Activated CD4-positive, CD25-positive, alpha-beta regulatory T cell (primary cell): ENCODE data around the gene NPAS2.

Experiments used
- DNase-seq, 4 experiments: peaks; one replicate each; lab custom pipeline; 2025; lab: John Stamatoyannopoulos, UW

NPAS2 gene, protein sequence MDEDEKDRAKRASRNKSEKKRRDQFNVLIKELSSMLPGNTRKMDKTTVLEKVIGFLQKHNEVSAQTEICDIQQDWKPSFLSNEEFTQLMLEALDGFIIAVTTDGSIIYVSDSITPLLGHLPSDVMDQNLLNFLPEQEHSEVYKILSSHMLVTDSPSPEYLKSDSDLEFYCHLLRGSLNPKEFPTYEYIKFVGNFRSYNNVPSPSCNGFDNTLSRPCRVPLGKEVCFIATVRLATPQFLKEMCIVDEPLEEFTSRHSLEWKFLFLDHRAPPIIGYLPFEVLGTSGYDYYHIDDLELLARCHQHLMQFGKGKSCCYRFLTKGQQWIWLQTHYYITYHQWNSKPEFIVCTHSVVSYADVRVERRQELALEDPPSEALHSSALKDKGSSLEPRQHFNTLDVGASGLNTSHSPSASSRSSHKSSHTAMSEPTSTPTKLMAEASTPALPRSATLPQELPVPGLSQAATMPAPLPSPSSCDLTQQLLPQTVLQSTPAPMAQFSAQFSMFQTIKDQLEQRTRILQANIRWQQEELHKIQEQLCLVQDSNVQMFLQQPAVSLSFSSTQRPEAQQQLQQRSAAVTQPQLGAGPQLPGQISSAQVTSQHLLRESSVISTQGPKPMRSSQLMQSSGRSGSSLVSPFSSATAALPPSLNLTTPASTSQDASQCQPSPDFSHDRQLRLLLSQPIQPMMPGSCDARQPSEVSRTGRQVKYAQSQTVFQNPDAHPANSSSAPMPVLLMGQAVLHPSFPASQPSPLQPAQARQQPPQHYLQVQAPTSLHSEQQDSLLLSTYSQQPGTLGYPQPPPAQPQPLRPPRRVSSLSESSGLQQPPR

DNA sequence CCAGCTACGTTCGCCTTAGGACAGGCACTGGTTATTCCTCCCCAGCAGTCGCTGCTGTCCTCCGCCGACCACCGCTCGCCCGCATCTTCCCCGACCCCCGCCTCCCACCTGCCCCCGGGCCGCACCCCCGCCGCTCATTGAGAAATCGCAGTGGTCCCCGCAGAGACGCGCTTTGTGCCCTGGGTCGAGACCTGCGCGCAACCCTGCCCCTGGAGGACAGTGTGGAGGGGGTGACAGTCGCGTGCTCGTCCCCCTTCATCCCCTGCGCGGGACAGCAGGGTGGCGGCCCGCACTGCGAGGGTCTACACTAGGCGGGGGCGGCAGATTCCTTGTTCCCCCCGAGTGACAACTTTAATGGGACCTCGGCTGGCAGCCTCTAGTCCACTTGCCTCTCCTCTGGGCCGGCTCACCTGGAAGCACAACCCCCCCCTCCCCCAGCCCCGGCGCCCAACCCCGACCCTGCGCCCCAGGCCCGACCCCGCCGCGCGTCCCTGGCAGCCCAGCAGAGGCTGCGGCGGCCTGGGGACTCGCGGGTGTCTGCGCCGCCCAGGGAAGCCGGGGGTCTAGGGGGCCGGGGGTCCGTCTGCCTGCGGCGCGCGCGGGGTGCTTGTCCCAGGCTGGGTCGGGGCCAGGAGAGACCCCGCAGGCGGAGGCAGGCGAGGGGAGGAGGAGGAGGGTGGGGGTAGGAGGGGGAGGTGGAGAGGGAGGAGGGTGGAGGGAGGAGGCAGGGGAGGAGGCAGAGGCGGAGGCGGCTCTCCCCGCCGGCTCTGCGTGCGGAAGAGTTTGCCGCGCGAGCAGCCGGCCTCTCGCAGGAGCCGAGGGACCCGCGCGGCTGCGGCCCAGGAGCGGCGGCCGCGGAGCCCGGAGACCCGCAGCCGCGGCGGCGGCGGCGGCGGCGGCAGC, at the start of gene NPAS2:
NPAS2 (plus strand) TSS at position 770 of the 903 bp plus-strand sequence. CDS start 84,616 bp downstream, outside the sequence.
- no peak for DNase-seq

DNA sequence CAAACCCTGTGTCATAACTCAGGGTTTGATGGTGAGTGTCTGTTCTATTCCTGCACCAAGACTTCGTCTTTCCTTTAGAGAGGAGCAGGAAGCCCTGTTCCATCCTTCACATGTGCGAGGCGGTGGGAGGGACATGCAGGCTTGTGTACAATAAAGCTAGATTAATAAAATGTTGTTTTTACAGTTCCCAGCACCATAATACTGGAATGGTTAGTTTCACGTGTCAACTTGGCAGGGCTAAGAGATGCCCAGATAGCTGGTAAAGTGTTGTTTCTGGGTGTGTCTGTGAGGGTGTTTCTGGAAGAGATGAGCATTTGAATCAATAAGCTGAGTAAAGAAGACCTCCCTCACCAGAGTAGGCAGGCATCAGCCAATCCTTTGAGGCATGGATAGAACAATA, 48.8 kb upstream of the NPAS2 start:
- no peak for DNase-seq

DNA sequence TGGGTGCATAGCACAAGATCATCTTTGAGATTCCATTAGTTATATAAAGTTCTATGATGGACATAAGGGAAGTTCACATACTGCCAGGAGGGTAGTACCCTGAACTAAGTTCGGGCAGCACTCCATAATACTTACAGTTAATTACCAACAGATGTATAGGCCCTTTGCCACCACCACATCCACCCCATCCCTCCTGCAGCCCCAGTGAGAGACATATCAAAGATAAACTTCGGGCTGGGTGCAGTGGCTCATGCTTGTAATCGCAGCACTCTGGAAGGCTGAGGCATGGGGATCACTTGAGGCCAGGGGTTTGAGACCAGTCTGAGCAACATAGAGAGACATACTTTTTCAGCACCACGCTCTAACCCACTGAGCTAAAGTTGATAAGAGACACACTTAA, 46.4 kb upstream of the NPAS2 start:
- DNase-seq, result no peak

DNA sequence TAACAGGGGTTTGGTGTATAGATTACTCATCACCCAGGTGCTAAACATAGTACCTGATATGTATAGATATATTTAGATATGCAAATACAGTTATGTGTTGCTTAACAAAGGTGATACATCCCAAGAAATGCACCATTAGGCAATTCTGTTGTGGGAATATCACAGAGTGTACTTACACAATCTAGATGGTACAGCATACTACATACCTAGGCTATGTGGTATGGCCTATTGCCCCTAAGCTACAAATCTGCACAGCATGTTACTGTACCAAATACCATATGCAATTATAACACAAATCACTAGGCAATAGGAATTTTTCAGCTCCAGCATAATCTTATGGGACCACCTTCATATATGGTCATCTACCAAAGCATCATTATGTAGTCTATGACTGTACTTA, 43.5 kb upstream of the NPAS2 start:
- DNase-seq, result no peak

DNA sequence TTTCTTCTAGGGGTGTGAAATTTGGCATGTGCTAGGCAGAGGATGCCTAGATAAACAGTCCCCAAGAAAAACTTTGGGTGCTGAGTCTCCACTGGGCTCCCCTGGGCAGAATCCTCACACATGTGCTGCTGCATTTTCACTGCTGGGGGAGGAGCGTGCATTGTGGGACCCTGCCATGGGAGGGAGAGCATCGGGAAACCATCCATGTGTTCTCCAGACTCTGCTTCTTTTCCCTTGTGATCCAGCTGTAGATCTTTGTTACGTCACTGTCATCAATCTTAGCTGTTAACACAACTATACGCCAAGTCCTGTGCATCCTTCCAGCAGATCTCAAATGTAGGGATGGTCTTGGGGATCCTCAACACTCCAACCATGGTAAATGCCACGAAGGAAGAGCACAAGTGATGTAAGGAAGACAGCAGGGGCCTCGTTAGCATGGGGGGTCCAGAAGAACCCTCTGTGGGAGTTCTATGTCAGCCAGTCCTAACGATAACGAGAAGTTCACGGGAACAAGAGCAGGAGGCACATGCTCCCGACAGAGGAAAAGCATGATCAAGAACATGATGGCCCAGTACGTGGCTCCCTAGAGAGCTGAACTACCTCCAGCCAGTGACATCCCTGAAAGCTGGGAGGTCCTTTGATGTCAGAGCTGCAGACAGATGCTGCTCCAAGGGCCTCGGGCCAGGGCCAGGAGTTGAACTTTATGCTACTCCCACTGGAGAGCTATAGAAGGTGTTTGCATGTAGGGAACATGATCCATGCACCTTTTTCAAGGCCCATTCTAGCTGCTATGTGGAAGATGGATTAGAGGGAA, 41.1 kb upstream of the NPAS2 start:
- DNase-seq, result no peak

DNA sequence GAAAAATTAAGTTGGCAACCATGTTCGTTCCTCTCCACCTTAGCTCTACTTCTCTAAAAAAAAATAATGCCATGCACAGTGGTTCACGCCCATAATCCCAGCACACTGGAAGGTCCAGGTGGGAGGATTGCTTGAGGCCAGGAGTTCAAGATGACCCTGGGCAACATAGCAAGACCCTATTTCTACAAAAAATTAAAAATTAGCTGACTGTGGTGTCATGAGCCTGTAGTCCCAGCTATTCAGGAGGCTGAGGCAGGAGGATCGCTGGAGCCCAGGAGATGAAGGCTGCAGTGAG, 40.1 kb upstream of the NPAS2 start:
- DNase-seq, result no peak

DNA sequence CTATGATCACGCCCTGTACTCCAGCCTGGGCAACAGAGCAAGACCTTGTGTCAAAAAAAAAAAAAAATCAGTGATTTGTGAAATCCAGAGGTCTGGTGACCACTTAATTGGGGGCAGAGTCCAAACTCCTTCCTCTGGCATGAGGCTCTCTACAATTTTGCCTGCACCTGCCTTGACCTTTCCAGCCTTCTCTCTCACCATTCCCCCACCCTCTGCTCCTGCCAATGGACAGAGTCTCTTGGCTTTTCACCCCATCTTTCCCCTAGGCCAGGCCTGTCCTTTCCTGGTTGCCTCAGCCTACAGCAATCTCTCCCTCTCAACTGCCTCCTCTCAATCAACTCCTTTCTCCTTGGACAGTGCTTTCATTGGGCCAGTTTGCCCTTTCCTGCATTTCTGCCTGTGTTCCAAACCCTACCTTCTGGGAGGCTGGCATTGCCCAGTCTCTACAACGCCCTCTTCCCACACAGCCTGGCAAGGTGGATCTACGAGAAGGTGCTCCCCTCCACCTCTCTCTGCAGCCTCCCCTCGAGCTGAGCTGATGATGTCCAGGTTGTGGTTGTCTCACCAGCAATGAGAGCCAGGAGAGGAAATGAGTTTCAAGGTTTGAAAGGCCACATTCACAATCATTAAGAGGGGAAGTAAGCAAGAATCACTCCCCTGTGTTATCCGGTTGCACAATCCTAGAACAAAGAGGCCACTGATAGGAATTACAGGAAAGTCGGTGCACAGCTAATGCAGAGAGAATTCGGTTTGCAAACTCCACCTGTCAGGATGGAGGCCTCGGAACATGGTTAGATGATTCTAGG, 39.5 kb upstream of the NPAS2 start:
- no peak for DNase-seq

DNA sequence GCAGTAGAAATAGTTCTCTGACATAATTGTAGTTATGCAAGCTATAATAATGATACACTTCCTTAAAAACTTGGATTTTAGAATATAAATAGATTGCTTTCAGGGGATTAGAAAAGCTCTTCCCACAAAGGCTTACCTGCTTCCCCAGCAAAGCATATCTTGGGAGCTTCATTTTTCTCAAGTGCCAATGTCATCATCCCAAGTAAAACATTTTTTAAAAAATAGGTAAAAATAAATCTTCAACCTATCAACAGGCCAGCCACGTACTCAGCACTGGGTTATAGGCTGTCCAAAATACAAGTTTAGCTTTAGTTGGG, 39.0 kb upstream of the NPAS2 start:
- DNase-seq, result no peak

DNA sequence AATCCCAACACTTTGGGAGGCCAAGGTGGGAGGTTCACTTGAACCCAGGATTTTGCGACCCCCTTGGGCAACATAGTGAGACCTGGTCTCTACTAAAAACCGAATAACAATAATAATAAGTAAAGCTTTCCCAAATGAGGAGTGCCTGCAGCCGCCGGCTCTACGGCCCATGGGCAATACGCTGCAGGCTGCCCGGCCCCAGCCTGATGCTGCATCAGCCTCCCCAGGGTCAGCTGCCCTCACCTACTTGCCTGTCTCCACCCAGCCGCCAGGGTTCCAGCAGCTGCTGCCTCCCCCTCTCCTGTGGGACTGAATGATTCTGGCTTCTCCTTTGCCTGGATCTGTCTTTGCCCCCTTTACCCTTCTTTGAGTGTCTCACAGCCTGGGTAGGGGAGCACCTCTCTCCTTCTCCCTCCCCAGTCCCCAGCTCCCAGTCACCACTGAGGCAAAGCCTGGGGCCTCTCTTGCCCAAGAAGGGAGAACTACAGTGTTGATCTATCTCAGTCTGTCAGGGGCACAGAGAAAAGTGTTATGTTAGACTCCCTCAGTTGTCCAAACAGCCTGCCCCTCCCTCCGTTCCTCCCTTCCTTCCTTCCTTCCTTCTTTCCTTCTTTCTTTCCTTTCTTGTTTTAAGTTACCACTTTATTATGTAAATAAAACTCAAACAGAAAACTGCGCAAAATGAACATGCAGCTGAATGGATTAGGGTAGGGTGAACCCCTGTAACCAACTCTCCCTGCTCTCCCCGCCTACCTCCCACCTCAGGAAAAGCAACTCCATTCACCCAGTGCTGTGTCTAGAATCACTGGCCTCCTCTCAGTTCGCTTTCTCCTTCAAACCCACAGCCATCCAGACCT, 38.2 kb upstream of the NPAS2 start:
- no peak for DNase-seq

DNA sequence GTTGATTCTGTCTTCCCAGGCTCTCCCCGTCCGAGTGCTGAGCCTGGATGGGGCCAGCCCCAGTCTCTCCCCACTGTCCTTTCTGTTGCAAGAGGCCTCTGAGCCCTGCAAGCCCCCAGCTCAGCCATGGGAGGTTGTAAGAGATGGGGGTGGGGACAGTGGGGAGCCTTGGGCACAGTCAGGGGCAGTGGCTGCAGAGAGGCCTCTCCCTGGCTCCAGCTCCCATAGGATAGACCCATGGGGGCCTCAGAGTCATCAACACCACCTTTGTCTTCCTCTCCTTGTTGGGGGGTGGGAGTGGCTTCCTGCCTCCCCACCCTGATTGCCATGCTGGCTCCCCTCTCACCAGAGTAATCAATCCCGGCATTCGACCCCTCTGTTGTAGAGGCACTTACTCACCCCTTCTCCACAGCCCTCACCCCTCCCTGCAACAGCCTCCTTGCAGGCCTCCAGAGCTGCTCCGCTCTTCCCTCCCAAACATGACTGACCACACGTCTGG, 37.5 kb upstream of the NPAS2 start:
- no peak for DNase-seq

DNA sequence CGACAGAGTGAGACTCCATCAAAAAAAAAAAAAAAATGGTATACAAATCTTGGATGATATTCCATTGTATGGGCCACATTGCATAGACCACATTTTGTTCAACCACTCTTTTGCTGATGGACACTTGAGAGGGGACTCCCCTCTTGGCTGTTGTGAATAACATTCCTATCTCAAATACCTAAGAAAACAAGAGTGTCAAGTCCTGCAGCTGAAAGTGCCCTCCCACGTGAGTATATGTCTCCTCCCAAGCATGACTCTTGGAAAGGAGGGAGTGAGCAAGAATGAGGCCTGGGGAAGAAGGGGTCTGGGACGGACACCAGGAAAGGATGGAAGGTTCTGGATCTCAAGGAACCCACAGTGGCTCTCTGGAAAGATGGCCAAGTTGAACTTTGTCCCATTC, 36.0 kb upstream of the NPAS2 start:
- DNase-seq, result no peak

DNA sequence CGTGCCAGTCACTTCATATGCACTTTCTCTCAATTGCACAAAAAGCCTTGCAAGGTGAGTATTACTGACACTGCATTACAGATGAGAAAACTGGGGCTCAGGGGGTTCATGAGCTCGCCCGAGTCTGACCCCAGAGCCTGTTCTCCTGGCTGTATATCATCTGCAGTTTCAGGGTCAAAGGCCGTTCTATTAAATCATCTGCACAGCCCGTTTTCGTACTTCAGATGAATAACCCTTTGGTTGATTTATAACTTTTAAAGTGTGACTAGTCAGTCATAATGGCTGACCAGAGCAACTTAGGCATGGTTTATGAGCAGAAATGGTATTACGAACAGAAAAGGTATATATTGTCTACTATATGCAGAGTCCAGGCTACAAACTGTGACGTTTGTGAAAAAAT, 35.3 kb upstream of the NPAS2 start:
- no peak for DNase-seq

DNA sequence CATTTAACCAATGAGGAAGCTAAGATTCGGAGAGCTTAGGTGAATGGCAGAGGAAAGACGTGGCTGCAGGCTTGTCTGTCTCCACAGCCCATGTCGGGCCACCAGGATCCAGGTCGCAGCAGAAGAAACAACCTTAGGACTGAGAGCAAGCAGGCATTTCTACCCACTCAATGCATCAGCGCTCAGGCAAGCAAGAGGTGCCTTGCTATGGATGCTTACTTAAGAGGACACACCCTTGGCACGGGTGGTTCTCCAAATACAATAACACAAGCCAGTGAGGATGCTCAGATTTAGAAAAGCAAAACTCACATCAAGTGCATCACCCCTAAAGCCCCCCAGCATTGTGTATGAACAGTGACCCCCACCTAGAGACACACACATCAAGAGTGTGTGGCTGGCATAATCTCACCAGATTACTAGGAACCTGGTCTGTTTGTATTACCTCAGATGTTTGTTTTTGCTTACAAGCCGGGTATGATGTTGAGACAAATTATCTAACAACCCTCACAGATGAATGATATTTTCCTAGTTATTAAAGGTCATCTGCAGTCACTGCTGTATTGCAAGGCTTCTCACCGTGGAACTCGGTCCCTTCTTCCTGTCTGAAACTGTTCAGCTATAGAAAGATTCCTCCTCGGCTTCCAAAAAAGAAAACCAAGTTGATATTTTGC, 34.2 kb upstream of the NPAS2 start:
- no peak for DNase-seq

DNA sequence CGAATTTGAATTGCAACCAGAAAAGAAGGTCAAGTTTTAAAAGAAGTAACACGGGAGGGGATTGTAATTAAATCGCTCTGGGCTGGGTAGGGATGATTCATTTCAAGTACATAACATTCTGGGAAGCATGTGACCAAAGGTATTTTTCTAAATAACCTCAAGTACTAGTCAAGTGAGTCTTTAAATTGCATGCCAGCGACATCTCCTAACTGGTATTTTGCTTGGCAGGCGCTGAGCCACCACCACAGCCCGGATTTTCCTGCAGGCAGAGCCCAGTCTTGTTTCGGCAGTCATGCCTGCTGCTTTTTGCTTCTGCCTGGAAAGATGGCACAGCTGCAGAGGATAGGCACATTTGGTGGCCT, 33.7 kb upstream of the NPAS2 start:
- DNase-seq, result no peak

DNA sequence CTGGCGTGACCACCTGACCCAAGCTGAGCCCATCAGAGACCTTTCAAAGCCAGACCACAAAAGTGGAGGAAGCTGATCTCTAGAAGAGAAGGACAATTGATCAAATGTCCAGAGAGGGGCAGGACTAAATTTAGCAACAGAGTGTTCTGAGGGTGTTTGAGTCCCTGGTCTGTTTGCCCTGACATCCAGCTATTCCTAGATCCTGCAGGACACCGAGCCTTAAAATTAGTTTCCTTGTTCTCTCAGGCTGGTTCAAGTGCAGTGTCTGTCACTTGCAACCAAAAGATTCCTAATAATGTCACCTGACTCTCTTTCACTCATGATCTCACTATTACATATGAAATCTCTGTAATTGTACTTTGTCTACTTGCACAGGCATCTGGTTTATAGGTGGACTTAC, 33.0 kb upstream of the NPAS2 start:
- no peak for DNase-seq

DNA sequence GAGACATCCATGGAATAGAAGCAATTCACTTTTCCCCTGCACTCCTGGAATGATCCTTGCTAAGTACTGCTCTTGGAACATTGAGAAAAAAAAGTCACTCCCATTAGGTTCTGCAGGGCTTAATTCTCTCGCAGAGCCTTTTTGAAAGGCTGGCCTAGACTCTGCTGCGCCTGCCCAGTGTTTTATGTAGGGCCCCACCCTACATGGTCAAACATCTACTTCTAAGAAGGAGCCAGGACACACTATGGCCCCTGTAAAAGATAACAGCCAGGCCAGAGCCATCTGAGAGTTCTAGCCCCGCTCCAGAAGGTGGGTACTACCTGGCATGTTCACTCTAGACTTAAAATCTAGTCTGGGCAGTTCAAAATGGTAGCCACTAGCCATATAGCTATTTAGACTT, 30.6 kb upstream of the NPAS2 start:
- no peak for DNase-seq

DNA sequence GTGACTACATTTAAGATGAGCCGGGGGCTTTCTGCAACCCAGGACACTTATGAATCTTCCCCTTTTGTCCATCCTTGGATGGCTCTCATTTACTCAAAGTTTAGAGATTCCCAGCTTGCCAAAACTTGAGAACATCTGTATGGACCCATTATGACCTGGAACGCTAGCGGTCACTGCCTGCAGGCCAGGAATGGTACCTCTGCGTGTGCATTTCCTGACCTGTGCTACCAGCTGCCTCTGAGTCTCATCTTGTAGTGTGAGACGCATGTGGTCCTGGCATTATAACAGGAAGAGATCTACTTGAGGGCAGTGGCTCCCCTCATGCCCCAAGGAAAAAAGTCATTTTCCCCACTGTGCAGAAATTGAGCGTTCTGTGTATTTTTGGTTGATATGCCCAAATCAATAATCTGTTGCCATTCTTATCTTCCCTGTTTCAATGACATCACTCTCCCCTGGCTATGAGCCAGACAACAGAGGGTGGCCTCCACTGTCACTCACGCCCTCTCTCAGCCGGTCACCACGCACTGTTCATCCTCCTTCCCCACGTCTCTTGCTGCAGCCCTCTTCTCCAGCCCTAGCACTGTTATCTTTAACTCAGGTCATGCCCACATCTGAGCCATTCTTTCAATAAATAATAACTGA, 28.5 kb upstream of the NPAS2 start:
- DNase-seq, result no peak

DNA sequence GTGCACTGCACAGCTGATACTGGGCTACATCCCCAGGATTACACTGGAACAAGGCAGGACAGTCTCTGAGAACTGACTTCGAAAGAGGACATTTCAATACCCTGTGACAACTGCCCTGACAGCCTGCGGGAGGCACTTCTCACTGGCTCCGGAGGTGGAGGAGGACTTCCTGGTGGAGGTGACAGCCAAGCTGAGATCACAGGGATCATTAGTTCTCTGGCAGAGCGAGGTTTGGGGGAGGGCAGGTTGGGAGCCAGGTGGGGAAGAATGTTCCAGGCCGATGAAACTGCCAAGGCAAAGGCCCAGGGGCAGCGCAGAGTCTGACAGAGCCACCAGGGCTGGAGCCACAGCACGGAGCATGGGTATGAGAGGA, 28.0 kb upstream of the NPAS2 start:
- no peak for DNase-seq

DNA sequence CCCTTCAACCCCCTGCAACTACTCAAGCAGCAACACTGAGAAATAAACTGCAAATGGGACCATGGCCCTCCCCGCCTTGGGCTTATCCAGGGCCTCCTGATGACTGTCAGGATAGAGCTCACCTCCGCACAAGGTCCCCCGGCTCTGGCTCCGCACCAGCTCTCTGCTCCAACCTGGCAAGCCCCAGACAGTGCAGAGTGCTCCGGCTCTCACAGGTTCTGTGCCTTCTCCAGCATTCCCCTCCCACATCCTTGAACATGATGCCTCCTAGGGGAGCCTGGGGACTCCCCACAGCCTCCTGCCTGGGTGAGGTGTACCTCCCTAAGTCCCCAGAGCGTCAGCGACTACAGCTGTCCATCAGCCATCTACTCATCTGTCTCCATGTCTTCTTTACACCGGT, 26.7 kb upstream of the NPAS2 start:
- no peak for DNase-seq
